Measurements from ENCODE around the gene PPP5C. TPM values are rescaled to one million over a fixed set of nuclear protein-coding genes. Genes with fewer than 3 reads are reported as not detected.

Gene PPP5C
- 35.1 and 44.7 TPM in 2 replicates for total RNA-seq

GRCh38 chr19:46346821-46347571 lies at the start of gene PPP5C:
Gene PPP5C (plus strand): TSS chr19:46347087. CDS start chr19:46347097, 10 bp downstream.

DNA sequence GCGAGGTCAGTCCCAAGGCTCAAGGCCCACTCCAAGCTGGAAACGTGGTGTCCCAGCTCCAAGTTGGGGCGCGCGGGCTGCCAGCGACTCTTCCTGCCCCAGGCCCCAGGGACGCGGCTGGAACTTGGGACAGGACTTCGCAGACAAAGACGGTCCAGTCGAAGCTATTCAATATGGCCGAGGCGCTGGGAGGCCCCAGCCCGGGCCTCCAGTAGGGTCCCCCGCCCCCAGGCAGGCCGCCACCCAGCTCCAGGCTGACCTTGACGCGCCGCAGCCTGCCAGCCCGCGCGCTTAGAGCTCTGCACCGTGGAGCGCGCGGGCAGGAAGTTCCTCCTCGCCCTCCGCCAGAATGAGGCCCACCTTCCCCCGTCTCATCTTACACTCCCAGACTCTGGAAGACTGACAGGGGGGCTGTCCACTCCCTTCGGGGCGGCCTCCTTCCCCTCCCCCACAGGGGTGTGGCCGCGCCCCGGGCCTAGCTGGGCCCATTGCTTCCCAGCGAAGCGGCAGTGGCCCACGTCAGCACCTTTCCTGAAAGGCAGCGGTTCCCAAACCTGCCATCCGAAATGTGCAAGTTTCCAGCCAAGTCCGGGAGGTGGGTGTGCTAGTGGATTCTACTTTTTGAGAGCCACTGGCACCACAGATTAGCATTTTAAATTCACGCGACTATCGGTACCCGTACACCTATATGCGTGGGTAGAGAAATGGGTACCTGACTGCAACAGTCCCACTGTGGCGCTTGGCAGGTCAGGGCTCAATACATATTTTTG lies 66.6 kb downstream of the PPP5C start, which contains the start of gene CCDC8:
Gene CCDC8, minus strand, starts transcription at position 303 of the 770 bp plus-strand sequence. CDS start 754 bp downstream, outside the sequence.

DNA sequence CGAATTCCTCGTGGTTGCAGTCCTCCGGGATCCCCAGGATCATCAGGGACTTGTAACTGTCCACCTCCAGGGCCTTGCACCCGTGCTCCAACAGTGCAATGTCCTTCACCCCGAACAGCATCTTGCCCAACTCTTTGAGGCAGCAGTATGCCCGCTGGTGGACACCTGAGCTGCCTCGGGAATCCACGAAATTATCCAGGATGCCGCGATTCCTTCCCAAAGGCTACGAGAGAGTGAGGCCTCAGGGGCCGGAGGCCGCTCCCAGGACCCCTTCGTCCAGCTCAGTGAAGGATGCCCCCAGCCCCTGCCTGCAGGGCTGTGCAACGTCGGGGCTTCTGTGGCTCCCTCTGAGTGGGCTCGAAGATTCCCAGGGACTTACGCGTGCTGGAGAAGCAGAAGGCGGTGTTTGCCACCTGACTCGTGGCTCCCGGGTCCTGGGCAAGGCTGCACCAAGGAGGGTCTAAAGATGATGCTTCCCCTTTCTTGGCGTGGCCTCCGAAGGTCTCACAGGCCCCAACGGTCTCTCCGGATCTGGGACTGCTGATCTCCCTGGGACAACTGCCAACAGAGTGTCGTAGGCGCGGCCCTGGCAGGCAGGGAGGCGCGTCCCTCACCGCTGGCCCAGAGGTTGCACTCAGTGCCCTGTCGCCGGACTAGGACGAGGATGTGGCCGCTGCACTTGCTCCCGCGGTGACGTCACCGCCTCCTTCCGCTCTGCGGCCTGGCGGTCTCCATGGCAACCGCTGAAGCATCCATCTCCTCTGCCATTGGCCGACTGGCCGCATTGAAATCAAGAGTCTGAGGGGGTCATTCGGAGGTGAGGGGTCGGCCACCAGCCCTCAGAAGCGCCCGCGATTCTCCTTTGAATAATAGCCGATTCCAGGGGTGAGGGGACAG lies 81.6 kb downstream of the PPP5C start, which contains the start of gene PNMA8C:
Gene PNMA8C, minus strand, starts transcription at position 698 of the 897 bp plus-strand sequence. Its CDS starts 577 bp downstream, at position 121.

Small RNAs within 50 kb of the gene (small RNA-seq; reads per million reads assigned to genes)
- gene RNU6-924P, result not detected

Other genes with a start within 250 kb of the PPP5C start
- gene IGFL3, start 222.4 kb upstream of the PPP5C start, total RNA-seq, result not detected in 2 replicates
- 0.11 TPM in 1 of 2 replicates, not detected in the other for gene IGFL2, start 198.8 kb upstream of the PPP5C start, total RNA-seq
- not detected in 2 replicates for gene IGFL1, start 117.3 kb upstream of the PPP5C start, total RNA-seq
- gene HIF3A, start 50.0 kb upstream of the PPP5C start, total RNA-seq, result 0.11 and 0.39 TPM in 2 replicates
- gene CCDC8, start 66.5 kb downstream of the PPP5C start, total RNA-seq, result 16.8 and 21.6 TPM in 2 replicates
- gene PNMA8C, start 81.8 kb downstream of the PPP5C start, total RNA-seq, result 0.11 and 0.13 TPM in 2 replicates
- 2.6 and 8.1 TPM in 2 replicates for gene PNMA8A, start 124.5 kb downstream of the PPP5C start, total RNA-seq
- 1.7 and 1.8 TPM in 2 replicates for gene PNMA8B, start 148.8 kb downstream of the PPP5C start, total RNA-seq